ENCODE results near the gene GRK4.

DNA sequence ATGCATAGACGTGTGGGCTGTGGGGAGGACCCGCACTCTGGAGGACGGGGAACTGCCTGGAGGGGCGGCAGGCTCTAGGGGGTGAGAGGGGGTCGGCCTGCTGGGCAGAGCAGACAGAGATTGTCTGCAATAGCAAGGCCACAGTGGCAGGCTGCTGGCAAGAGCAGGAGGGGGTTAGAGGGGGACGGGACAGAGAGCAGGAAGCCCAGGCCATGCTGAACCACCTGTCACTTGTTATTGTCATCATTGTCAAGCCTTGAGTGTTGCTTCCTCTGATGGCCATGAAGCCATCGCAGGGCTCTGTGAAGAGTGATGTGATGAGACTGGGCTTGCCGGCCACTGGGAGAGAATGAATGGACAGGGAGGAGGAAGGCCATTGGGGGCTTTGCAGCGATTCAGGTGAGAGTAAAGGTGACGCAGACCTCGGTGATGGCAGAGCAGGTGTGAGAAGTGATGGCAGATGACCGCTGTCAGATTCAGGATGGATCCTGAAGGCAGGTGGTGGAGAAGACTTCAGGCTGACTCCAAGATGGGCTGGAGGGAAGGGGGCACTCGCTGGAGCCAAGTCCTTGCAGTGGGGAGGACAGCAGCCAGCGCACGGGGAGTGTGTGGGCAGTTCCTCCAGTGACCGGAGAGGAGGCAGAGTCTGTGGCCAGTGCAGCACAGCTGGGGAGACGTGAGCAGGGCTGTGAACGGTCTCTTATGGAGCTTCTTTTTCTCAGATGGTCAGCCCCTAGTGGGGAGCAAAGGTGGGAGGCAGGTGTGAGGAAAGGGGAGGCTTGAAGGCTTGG, 67.4 kb downstream of the GRK4 start:
- TF ChIP-seq EP300 (IDR thresholded peaks at IDR 0.05): no peak
- TF ChIP-seq, protein P1, sequence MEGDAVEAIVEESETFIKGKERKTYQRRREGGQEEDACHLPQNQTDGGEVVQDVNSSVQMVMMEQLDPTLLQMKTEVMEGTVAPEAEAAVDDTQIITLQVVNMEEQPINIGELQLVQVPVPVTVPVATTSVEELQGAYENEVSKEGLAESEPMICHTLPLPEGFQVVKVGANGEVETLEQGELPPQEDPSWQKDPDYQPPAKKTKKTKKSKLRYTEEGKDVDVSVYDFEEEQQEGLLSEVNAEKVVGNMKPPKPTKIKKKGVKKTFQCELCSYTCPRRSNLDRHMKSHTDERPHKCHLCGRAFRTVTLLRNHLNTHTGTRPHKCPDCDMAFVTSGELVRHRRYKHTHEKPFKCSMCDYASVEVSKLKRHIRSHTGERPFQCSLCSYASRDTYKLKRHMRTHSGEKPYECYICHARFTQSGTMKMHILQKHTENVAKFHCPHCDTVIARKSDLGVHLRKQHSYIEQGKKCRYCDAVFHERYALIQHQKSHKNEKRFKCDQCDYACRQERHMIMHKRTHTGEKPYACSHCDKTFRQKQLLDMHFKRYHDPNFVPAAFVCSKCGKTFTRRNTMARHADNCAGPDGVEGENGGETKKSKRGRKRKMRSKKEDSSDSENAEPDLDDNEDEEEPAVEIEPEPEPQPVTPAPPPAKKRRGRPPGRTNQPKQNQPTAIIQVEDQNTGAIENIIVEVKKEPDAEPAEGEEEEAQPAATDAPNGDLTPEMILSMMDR (IDR thresholded peaks at IDR 0.05): no peak
- TF ChIP-seq POLR2AphosphoS5 (IDR thresholded peaks at IDR 0.05): no peak
- TF ChIP-seq POLR2A (IDR thresholded peaks at IDR 0.05): no peak
